B cell (primary cell): Measurements from ENCODE around the gene THRA.

Experiments
- CTCF ChIP-seq: fragments of 200-600 bp; IDR thresholded peaks from one replicate; pipeline ENCODE4 v1.8.0; 2022; ENCODE audit warnings: antibody characterized with exemption, mild to moderate bottlenecking
- EZH2 ChIP-seq: IDR thresholded peaks from 2 replicates; pipeline ENCODE4 v1.6.1; 2012; ENCODE audit warnings: borderline replicate concordance, low read depth, mild to moderate bottlenecking, moderate library complexity, low read length; ENCODE audit not compliant: insufficient read depth, poor library complexity, severe bottlenecking

GRCh38 chr17:40087049-40087794 is 24.5 kb downstream of the THRA start:
- TF ChIP-seq CTCF (no peak), EZH2 (no peak)
